PC-9 (cell line): ENCODE results near the gene IL2RG. TPM values are rescaled to one million over a fixed set of nuclear protein-coding genes. Genes with fewer than 3 reads are reported as not detected.

Experiments used
- BruUV-seq: library from RNA; stranded (reverse); fragments of 400-500 nt; replicated peaks from 2 replicates; lab custom pipeline; 2021; lab: Mats Ljungman, UMichigan
- CTCF ChIA-PET: fragments of 300-600 bp; sonication (Branson Sonifier 250); formaldehyde crosslinking; loops from one replicate; lab custom pipeline; 2022; ENCODE audit warnings: antibody characterized with exemption; lab: Charles Lee
- POLR2A ChIA-PET: fragments of 300-600 bp; sonication (Branson Sonifier 250); formaldehyde crosslinking; loops from one replicate; lab custom pipeline; 2022; ENCODE audit warnings: antibody characterized with exemption; ENCODE audit not compliant: unreplicated experiment; lab: Charles Lee
- DNase-seq, 2 experiments: peaks; one replicate each; pipeline versions ENCODE4 v3.0.0 to v3.0.0-alpha.2; 2015 to 2022; ENCODE audit warnings: mixed read lengths in 1 of 2
- H2AFZ ChIP-seq: fragments of 200-600 bp; sonication (generic); 2 replicates; pipeline ENCODE4 v1.8.1; 2017; ENCODE audit warnings: antibody characterized with exemption
- H3F3A ChIP-seq: fragments of 200-600 bp; sonication (generic); 2 replicates; pipeline ENCODE4 v1.8.1; 2017; ENCODE audit warnings: antibody characterized with exemption, mild to moderate bottlenecking, low read depth; ENCODE audit not compliant: insufficient read depth
- H3K27ac ChIP-seq: fragments of 200-600 bp; sonication (generic); 2 replicates; pipeline ENCODE4 v1.6.1; 2016; ENCODE audit warnings: mixed run types
- H3K27me3 ChIP-seq: fragments of 200-600 bp; sonication (generic); 2 replicates; pipeline ENCODE4 v1.6.1; 2016; ENCODE audit warnings: low read depth, mixed run types; ENCODE audit not compliant: insufficient read depth
- H3K36me3 ChIP-seq: fragments of 200-600 bp; sonication (generic); 2 replicates; pipeline ENCODE4 v1.6.1; 2016; ENCODE audit warnings: low read depth, mixed run types
- H3K4me1 ChIP-seq: fragments of 200-600 bp; sonication (generic); replicated peaks from 2 replicates; pipeline ENCODE4 v1.6.1; 2016; ENCODE audit warnings: mixed run types; ENCODE audit not compliant: insufficient read depth
- H3K4me2 ChIP-seq: fragments of 200-600 bp; sonication (generic); 2 replicates; pipeline ENCODE4 v1.6.1; 2017; ENCODE audit warnings: mixed run types
- H3K4me3 ChIP-seq: fragments of 200-600 bp; sonication (generic); 2 replicates; pipeline ENCODE4 v1.6.1; 2016; ENCODE audit warnings: mixed run types
- H3K79me2 ChIP-seq: fragments of 200-600 bp; sonication (generic); 2 replicates; pipeline ENCODE4 v1.6.1; 2017; ENCODE audit warnings: low read depth, mixed run types
- H3K9me2 ChIP-seq: fragments of 200-600 bp; sonication (generic); 2 replicates; pipeline ENCODE4 v1.8.1; 2017; ENCODE audit warnings: mild to moderate bottlenecking; ENCODE audit not compliant: insufficient read depth
- H3K9me3 ChIP-seq: fragments of 200-600 bp; sonication (generic); 2 replicates; pipeline ENCODE4 v1.8.1; 2016; ENCODE audit warnings: low read depth; ENCODE audit not compliant: insufficient read depth
- H4K20me1 ChIP-seq: fragments of 200-600 bp; sonication (generic); 2 replicates; pipeline ENCODE4 v1.8.1; 2017; ENCODE audit not compliant: insufficient read depth
- CTCF ChIP-seq: fragments of 200-600 bp; sonication (generic); conservative IDR thresholded peaks from 2 replicates; pipeline ENCODE4 v1.6.1; 2017; ENCODE audit warnings: mixed run types, antibody characterized with exemption, mild to moderate bottlenecking, moderate library complexity
- EZH2 ChIP-seq: fragments of 200-600 bp; sonication (generic); IDR thresholded peaks from 2 replicates; pipeline ENCODE4 v1.8.0; 2017; ENCODE audit warnings: antibody characterized with exemption, low read depth
- intact Hi-C: fragments of 100-400 bp; cut with micrococcal nuclease; formaldehyde crosslinking; loops from one replicate; pipeline ENCODE4 v1.10.0; 2022; ENCODE audit not compliant: unreplicated experiment
- total RNA-seq: library from RNA; stranded (reverse); gene quantifications from 2 replicates; pipeline ENCODE4 v1.2.3, GENCODE V29; 2021

IL2RG gene
- total RNA-seq, 1 experiment from 2014 or later: not detected

GRCh38 chrX:71151366-71151765, 40.0 kb upstream of the IL2RG start:
- ChIA-PET CTCF (no interaction called here), POLR2A (no interaction called here)
- TF ChIP-seq EZH2 (no peak), CTCF (no peak)
- H3K4me3 ChIP-seq: no peak overlapping the region
- no peaks in the 10 kb centered on the region for H3K4me1 ChIP-seq
- no peaks in the 10 kb centered on the region for H4K20me1 ChIP-seq
- no peaks in the 10 kb centered on the region for H3K9me3 ChIP-seq
- H3K27ac ChIP-seq: no peak overlapping the region
- intact Hi-C loops: no loop called here
- BruUV-seq: no TSS peak
- no peak overlapping the region for H3K4me2 ChIP-seq
- H3K36me3 ChIP-seq: no peaks in the 10 kb centered on the region
- H3K9me2 ChIP-seq: no peaks in the 10 kb centered on the region
- no peaks in the 10 kb centered on the region for H3F3A ChIP-seq
- H2AFZ ChIP-seq: no peak overlapping the region
- no peaks in the 10 kb centered on the region for H3K79me2 ChIP-seq
- H3K27me3 ChIP-seq: no peaks in the 10 kb centered on the region
- DNase-seq: no peak

- Histone ChIP-seq H3K36me3 (no peaks in the 10 kb centered on the region), H3K9me2 (no peaks in the 10 kb centered on the region), H2AFZ (no peak overlapping the region), H3F3A (no peaks in the 10 kb centered on the region), H3K27ac (no peak overlapping the region), H3K4me3 (no peak overlapping the region), H4K20me1 (no peaks in the 10 kb centered on the region), H3K4me1 (no peaks in the 10 kb centered on the region), H3K27me3 (no peaks in the 10 kb centered on the region), H3K79me2 (no peaks in the 10 kb centered on the region), H3K9me3 (no peaks in the 10 kb centered on the region), H3K4me2 (no peak overlapping the region)
- intact Hi-C loops: no loop called here
- POLR2A ChIA-PET: no interaction called here
- DNase-seq: no peak
- BruUV-seq: no TSS peak
- CTCF ChIA-PET: no interaction called here
- TF ChIP-seq CTCF (no peak), EZH2 (no peak)
Observed at GRCh38 chrX:71148278-71148663, 36.9 kb upstream of the IL2RG start.

- H3K4me1 ChIP-seq: no peaks in the 10 kb centered on the region
- no peaks in the 10 kb centered on the region for H3K36me3 ChIP-seq
- H3K27me3 ChIP-seq: no peaks in the 10 kb centered on the region
- H4K20me1 ChIP-seq: no peaks in the 10 kb centered on the region
- no peak overlapping the region for H3K27ac ChIP-seq
- CTCF ChIA-PET: no interaction called here
- intact Hi-C loops: no loop called here
- H3K4me2 ChIP-seq: no peak overlapping the region
- H3K4me3 ChIP-seq: no peak overlapping the region
- DNase-seq: no peak
- no TSS peak for BruUV-seq
- no peaks in the 10 kb centered on the region for H3K9me2 ChIP-seq
- no peak overlapping the region for H2AFZ ChIP-seq
- no peaks in the 10 kb centered on the region for H3K9me3 ChIP-seq
- no peaks in the 10 kb centered on the region for H3F3A ChIP-seq
- H3K79me2 ChIP-seq: no peaks in the 10 kb centered on the region
- TF ChIP-seq EZH2: no peak
- no peak for TF ChIP-seq CTCF
- POLR2A ChIA-PET: no interaction called here
Observed at GRCh38 chrX:71147496-71148277, 36.3 kb upstream of the IL2RG start.
